Dendritic cell treated with granulocyte-macrophage colony-stimulating factor and Interleukin-4, amounts not matched to agents 40 ng/mL and 50 ng/mL, for 4 days (primary cell): ENCODE measurements around the gene ANO8.
A peak's percentile ranks its signal among the peaks of the same experiment; 100 is the strongest.

Experiments
- H3K27ac Mint-ChIP-seq: one replicate; pipeline ENCODE4 v1.8.0; 2022; ENCODE audit warnings: mild to moderate bottlenecking, mixed read lengths
- H3K27me3 Mint-ChIP-seq: one replicate; pipeline ENCODE4 v1.8.0; 2022; ENCODE audit warnings: mild to moderate bottlenecking, mixed read lengths
- H3K36me3 Mint-ChIP-seq: one replicate; pipeline ENCODE4 v1.8.0; 2022; ENCODE audit warnings: low read depth, mixed read lengths
- H3K4me1 Mint-ChIP-seq: one replicate; pipeline ENCODE4 v1.8.0; 2022; ENCODE audit warnings: low read depth, mixed read lengths
- H3K4me3 Mint-ChIP-seq: one replicate; pipeline ENCODE4 v1.8.0; 2022; ENCODE audit warnings: mild to moderate bottlenecking, moderate library complexity, mixed read lengths
- H3K9me3 Mint-ChIP-seq: one replicate; pipeline ENCODE4 v1.8.0; 2022; ENCODE audit warnings: mixed read lengths
- intact Hi-C: fragments of 100-400 bp; cut with micrococcal nuclease; formaldehyde crosslinking; loops from one replicate; pipeline ENCODE4 v1.15.0; 2022

ANO8 gene

GRCh38 chr19:17328517-17329365 is 5.9 kb downstream of the ANO8 start:
- Mint-ChIP-seq H3K36me3 (peaks cover 88% of the 10 kb centered on the region), H3K9me3 (no peaks in the 10 kb centered on the region), H3K27ac (no peak overlapping the region), H3K4me1 (peaks cover 45% of the 10 kb centered on the region), H3K27me3 (peaks cover 36% of the 10 kb centered on the region), H3K4me3 (peak overlapping the region; percentile 63)
- intact Hi-C loops, result no loop called here

DNA sequence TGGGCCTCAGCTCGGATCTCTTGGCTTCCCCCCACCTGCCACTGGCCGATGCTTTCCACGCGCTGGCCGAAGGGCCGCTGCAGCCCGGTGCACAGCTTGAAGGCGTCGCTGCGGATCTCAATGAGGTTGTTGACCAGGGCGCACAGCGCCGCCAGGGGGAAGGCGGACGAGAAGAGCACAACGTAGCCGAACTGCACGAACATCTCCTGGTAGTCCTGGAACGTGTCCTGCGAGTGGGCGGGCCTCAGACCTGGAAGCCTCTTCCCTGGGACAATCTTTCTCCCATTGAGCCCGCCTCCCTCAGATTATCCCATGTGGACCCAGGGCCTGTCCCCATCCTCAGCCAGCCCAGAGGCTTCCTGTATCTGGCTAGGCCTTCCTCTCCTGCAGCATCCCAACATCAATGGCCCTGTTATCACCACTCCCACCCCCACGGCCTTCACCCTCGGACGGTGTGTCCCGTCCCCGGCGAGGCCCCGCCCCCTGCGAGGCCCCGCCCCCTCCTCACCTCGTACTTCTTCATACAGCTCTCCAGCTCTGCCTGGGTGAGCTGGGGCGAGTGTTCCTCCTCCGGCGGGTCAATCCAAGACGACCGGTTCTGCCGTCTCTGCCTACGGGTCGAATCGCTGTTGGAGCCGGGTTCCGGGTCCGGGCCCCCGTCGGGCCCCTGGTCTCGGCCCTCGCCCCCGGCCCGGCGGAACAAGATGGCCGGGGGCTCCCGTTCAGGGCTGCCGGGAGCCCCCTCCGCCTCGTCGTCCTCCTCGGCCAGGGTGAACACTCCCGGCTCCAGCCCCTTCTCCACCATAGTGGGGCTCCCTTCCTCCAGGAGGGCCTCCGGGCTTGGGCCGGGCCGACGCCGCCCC is 6.8 kb downstream of the ANO8 start:
- Mint-ChIP-seq H3K27me3 (peaks cover 39% of the 10 kb centered on the region), H3K27ac (no peak overlapping the region), H3K36me3 (peaks cover 83% of the 10 kb centered on the region), H3K4me3 (peak overlapping the region; percentile 63), H3K9me3 (no peaks in the 10 kb centered on the region), H3K4me1 (peaks cover 42% of the 10 kb centered on the region)
- intact Hi-C loops, result no loop called here

DNA sequence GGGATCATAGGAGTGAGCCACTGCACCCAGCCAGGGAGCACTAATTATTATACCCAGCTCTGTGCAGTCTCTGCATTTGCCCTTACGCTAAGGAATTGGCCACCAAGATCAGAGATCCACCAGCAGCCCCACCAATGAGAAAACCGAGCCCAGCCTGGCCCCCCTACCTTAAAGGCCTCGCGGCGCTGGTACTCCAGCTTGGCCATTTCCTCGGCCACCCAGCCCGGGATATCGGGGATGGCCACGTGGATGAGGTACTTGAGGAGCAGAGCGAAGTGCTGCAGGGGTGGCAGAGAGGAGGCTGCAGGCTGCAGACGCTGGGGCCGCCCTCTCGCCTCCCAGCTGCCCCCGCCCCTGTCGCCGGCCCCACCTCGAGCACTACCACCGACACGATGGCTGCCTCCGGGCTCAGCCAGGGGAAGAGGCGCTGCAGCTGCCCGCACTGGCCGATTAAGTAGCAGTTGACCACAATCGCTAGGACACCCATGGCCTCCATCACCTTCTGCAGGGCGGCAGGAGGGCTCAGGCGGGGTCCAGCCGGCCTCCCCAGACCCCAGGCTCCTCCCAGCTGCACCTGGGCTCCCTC is 7.5 kb downstream of the ANO8 start:
- Mint-ChIP-seq H3K9me3 (no peaks in the 10 kb centered on the region), H3K4me1 (peaks cover 46% of the 10 kb centered on the region), H3K27ac (no peak overlapping the region), H3K27me3 (peaks cover 41% of the 10 kb centered on the region), H3K4me3 (no peak overlapping the region), H3K36me3 (peaks cover 83% of the 10 kb centered on the region)
- intact Hi-C loops, result no loop called here

DNA sequence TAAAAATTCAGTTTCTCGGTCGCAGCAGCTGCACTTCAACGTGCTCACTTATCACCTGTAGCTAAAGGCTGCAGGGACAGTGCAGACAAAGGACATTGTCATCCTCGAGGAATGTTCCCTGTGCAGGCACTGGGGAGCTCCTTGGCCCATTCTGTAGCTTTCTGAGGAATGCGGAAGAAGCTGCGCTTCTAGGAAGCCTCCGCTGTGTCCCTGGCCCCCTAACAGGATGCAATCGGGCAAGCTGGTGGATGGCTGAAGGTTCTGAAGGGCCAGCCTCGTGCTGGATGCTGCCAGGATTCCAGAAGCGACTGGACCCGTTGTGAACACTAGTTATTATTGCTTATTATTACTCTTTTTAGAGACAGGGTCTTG is 8.1 kb downstream of the ANO8 start:
- intact Hi-C loops, result no loop called here
- no peaks in the 10 kb centered on the region for H3K9me3 Mint-ChIP-seq
- H3K4me3 Mint-ChIP-seq, result no peak overlapping the region
- H3K4me1 Mint-ChIP-seq, result peaks cover 47% of the 10 kb centered on the region
- H3K27ac Mint-ChIP-seq, result no peak overlapping the region
- H3K36me3 Mint-ChIP-seq, result peaks cover 88% of the 10 kb centered on the region
- peaks cover 43% of the 10 kb centered on the region for H3K27me3 Mint-ChIP-seq

DNA sequence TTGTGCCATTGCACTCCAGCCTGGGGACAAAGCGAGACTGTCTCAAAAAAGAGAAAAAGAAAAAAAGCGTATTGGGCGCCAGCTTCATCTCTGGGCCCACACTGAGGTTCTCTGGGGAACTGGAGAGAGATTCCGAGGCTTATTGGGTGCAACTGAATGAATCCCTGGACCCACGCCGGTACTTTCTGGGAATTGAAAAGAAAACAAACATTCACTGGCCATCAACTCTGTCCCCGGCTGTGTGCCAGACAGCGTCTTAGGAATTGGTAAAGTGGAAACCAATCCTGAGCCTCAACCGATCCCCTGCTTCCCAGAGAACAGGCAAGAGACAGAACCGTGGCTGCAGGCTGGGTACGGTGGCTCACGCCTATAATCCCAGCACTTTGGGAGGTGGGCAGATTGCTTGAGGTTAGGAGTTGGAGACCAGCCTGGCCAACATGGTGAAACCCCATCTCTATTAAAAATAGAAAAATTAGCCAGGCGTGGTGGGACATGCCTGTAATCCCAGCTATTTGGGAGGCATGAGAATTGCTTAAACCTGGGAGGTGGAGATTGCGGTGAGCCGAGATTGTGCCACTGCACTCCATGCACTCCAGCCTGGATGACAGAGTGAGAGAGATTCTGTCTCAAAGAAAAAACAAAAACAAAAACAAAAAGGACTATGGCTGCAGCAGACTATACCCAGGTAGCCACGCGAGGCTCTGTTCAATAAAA is 8.6 kb downstream of the ANO8 start:
- peaks cover 38% of the 10 kb centered on the region for H3K27me3 Mint-ChIP-seq
- H3K9me3 Mint-ChIP-seq, result no peaks in the 10 kb centered on the region
- no peak overlapping the region for H3K4me3 Mint-ChIP-seq

GRCh38 chr19:17325133-17325532 is 9.5 kb downstream of the ANO8 start:
- no peak overlapping the region for H3K4me3 Mint-ChIP-seq
- peaks cover 38% of the 10 kb centered on the region for H3K4me1 Mint-ChIP-seq
- peaks cover 29% of the 10 kb centered on the region for H3K27me3 Mint-ChIP-seq

More for the DNA sequence above, 8.6 kb downstream of the ANO8 start:
- H3K4me1 Mint-ChIP-seq, result peaks cover 47% of the 10 kb centered on the region
- H3K27ac Mint-ChIP-seq, result no peak overlapping the region
- peaks cover 89% of the 10 kb centered on the region for H3K36me3 Mint-ChIP-seq
- intact Hi-C loops, result no loop called here

GRCh38 chr19:17324357-17325114 is 10.1 kb downstream of the ANO8 start:
- intact Hi-C loops, result no loop called here
- Mint-ChIP-seq H3K4me3 (no peak overlapping the region), H3K36me3 (peaks cover 89% of the 10 kb centered on the region), H3K27me3 (peaks cover 23% of the 10 kb centered on the region), H3K4me1 (peaks cover 32% of the 10 kb centered on the region), H3K27ac (no peak overlapping the region), H3K9me3 (no peaks in the 10 kb centered on the region)

More at GRCh38 chr19:17325133-17325532, 9.5 kb downstream of the ANO8 start:
- peaks cover 89% of the 10 kb centered on the region for H3K36me3 Mint-ChIP-seq
- no peaks in the 10 kb centered on the region for H3K9me3 Mint-ChIP-seq
- H3K27ac Mint-ChIP-seq, result no peak overlapping the region
- intact Hi-C loops, result no loop called here

GRCh38 chr19:17323964-17324332 is 10.7 kb downstream of the ANO8 start:
- H3K4me1 Mint-ChIP-seq, result peaks cover 26% of the 10 kb centered on the region
- peaks cover 17% of the 10 kb centered on the region for H3K27me3 Mint-ChIP-seq
- H3K9me3 Mint-ChIP-seq, result no peaks in the 10 kb centered on the region
- no peak overlapping the region for H3K27ac Mint-ChIP-seq
- intact Hi-C loops, result no loop called here
- H3K4me3 Mint-ChIP-seq, result peak overlapping the region; percentile 69
- H3K36me3 Mint-ChIP-seq, result peaks cover 89% of the 10 kb centered on the region

- Mint-ChIP-seq H3K36me3 (peaks cover 91% of the 10 kb centered on the region), H3K9me3 (no peaks in the 10 kb centered on the region), H3K4me1 (peaks cover 21% of the 10 kb centered on the region), H3K27me3 (peaks cover 14% of the 10 kb centered on the region), H3K27ac (no peak overlapping the region), H3K4me3 (peak overlapping the region; percentile 69)
- intact Hi-C loops, result no loop called here
Observed at GRCh38 chr19:17323300-17323963, 11.2 kb downstream of the ANO8 start.

DNA sequence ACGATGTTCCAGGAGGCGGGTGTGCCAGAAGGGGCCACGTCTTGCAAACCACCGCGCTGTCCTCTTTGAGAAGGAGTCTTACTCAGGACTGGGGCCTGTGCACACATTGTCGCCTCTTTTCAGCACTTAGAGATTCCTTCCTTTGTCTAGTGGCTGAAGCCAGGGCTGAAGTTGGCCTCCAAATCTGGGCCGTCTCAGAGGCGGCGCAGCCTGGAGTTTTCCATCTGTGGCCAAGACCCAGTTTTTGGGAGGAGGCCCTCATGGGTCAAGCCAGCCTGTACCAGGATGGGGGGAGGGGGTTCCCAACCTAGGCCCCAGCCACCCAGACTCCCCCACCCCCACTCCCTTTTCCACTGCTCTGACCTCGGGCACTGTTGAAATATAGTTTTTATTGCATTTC is 11.8 kb downstream of the ANO8 start:
- Mint-ChIP-seq H3K36me3 (peaks cover 88% of the 10 kb centered on the region), H3K27ac (peak overlapping the region; percentile 18), H3K27me3 (peaks cover 12% of the 10 kb centered on the region), H3K4me3 (peak overlapping the region; percentile 52), H3K4me1 (peaks cover 18% of the 10 kb centered on the region), H3K9me3 (no peaks in the 10 kb centered on the region)
- intact Hi-C loops, result no loop called here

- Mint-ChIP-seq H3K36me3 (peaks cover 85% of the 10 kb centered on the region), H3K9me3 (no peaks in the 10 kb centered on the region), H3K27ac (peak overlapping the region; percentile 18), H3K27me3 (peaks cover 8% of the 10 kb centered on the region), H3K4me3 (no peak overlapping the region), H3K4me1 (peaks cover 25% of the 10 kb centered on the region)
- intact Hi-C loops, result no loop called here
Observed at GRCh38 chr19:17321655-17322489, 12.8 kb downstream of the ANO8 start.

GRCh38 chr19:17320435-17320834 is 14.2 kb downstream of the ANO8 start:
- H3K36me3 Mint-ChIP-seq, result peaks cover 85% of the 10 kb centered on the region
- H3K9me3 Mint-ChIP-seq, result no peaks in the 10 kb centered on the region
- H3K4me3 Mint-ChIP-seq, result no peak overlapping the region
- peaks cover 8% of the 10 kb centered on the region for H3K27me3 Mint-ChIP-seq
- H3K27ac Mint-ChIP-seq, result no peak overlapping the region
- peaks cover 32% of the 10 kb centered on the region for H3K4me1 Mint-ChIP-seq
- intact Hi-C loops, result no loop called here
